Stimulated activated naive CD8-positive, alpha-beta T cell treated with anti-CD3 and anti-CD28 coated beads, Interleukin-15, Interleukin-2, amounts not matched to agents 100 ng/mL and 50 ng/mL, for 24 hours (primary cell): ENCODE results near the gene ITSN1.

Experiments
- H3K27ac Mint-ChIP-seq: one replicate; pipeline ENCODE4 v1.8.0; 2021; ENCODE audit warnings: mild to moderate bottlenecking, mixed read lengths
- H3K27me3 Mint-ChIP-seq: one replicate; pipeline ENCODE4 v1.8.0; 2021; ENCODE audit warnings: mixed read lengths
- H3K36me3 Mint-ChIP-seq: one replicate; pipeline ENCODE4 v1.8.0; 2021; ENCODE audit warnings: low read depth, mixed read lengths
- H3K4me1 Mint-ChIP-seq: one replicate; pipeline ENCODE4 v1.8.0; 2021; ENCODE audit warnings: low read depth, mixed read lengths
- H3K4me3 Mint-ChIP-seq: one replicate; pipeline ENCODE4 v1.8.0; 2021; ENCODE audit warnings: mild to moderate bottlenecking, mixed read lengths
- H3K9me3 Mint-ChIP-seq: one replicate; pipeline ENCODE4 v1.8.0; 2021; ENCODE audit warnings: mixed read lengths

Gene ITSN1

GRCh38 chr21:33751533-33751932 lies 109.2 kb downstream of the ITSN1 start:
- H3K9me3 Mint-ChIP-seq, result peaks cover 11% of the 10 kb centered on the region
- no peaks in the 10 kb centered on the region for H3K4me1 Mint-ChIP-seq
- no peak overlapping the region for H3K4me3 Mint-ChIP-seq
- H3K36me3 Mint-ChIP-seq, result peaks cover 1% of the 10 kb centered on the region
- H3K27ac Mint-ChIP-seq, result no peak overlapping the region
- H3K27me3 Mint-ChIP-seq, result no peaks in the 10 kb centered on the region

- Mint-ChIP-seq H3K9me3 (peaks cover 5% of the 10 kb centered on the region), H3K4me1 (no peaks in the 10 kb centered on the region), H3K27me3 (no peaks in the 10 kb centered on the region), H3K36me3 (no peaks in the 10 kb centered on the region), H3K27ac (no peak overlapping the region), H3K4me3 (no peak overlapping the region)
Measured at GRCh38 chr21:33752260-33752659, 110.0 kb downstream of the ITSN1 start.

GRCh38 chr21:33753886-33754285 lies 111.6 kb downstream of the ITSN1 start:
- H3K4me3 Mint-ChIP-seq, result no peak overlapping the region
- H3K27ac Mint-ChIP-seq, result no peak overlapping the region
- no peaks in the 10 kb centered on the region for H3K27me3 Mint-ChIP-seq
- H3K36me3 Mint-ChIP-seq, result no peaks in the 10 kb centered on the region
- no peaks in the 10 kb centered on the region for H3K9me3 Mint-ChIP-seq
- H3K4me1 Mint-ChIP-seq, result no peaks in the 10 kb centered on the region

GRCh38 chr21:33754481-33754880 lies 112.2 kb downstream of the ITSN1 start:
- no peaks in the 10 kb centered on the region for H3K27me3 Mint-ChIP-seq
- H3K36me3 Mint-ChIP-seq, result no peaks in the 10 kb centered on the region
- no peak overlapping the region for H3K4me3 Mint-ChIP-seq
- H3K4me1 Mint-ChIP-seq, result no peaks in the 10 kb centered on the region
- H3K27ac Mint-ChIP-seq, result no peak overlapping the region
- H3K9me3 Mint-ChIP-seq, result no peaks in the 10 kb centered on the region

- no peaks in the 10 kb centered on the region for H3K36me3 Mint-ChIP-seq
- H3K27ac Mint-ChIP-seq, result no peak overlapping the region
- no peaks in the 10 kb centered on the region for H3K9me3 Mint-ChIP-seq
- no peaks in the 10 kb centered on the region for H3K4me1 Mint-ChIP-seq
- no peaks in the 10 kb centered on the region for H3K27me3 Mint-ChIP-seq
- H3K4me3 Mint-ChIP-seq, result no peak overlapping the region
Measured at GRCh38 chr21:33755354-33755753, 113.1 kb downstream of the ITSN1 start.

GRCh38 chr21:33760641-33761440 lies 118.5 kb downstream of the ITSN1 start:
- Mint-ChIP-seq H3K36me3 (no peaks in the 10 kb centered on the region), H3K27ac (no peak overlapping the region), H3K4me1 (no peaks in the 10 kb centered on the region), H3K9me3 (no peaks in the 10 kb centered on the region), H3K4me3 (no peak overlapping the region), H3K27me3 (no peaks in the 10 kb centered on the region)

GRCh38 chr21:33761441-33762036 lies 119.2 kb downstream of the ITSN1 start:
- no peaks in the 10 kb centered on the region for H3K27me3 Mint-ChIP-seq
- no peaks in the 10 kb centered on the region for H3K4me1 Mint-ChIP-seq
- no peaks in the 10 kb centered on the region for H3K36me3 Mint-ChIP-seq
- H3K4me3 Mint-ChIP-seq, result no peak overlapping the region
- H3K9me3 Mint-ChIP-seq, result no peaks in the 10 kb centered on the region
- no peak overlapping the region for H3K27ac Mint-ChIP-seq

- H3K36me3 Mint-ChIP-seq, result no peaks in the 10 kb centered on the region
- no peak overlapping the region for H3K4me3 Mint-ChIP-seq
Measured at GRCh38 chr21:33762803-33763581, 120.7 kb downstream of the ITSN1 start.

GRCh38 chr21:33763582-33763899 lies 121.2 kb downstream of the ITSN1 start:
- H3K27ac Mint-ChIP-seq, result no peak overlapping the region
- H3K9me3 Mint-ChIP-seq, result no peaks in the 10 kb centered on the region
- H3K4me3 Mint-ChIP-seq, result no peak overlapping the region
- no peaks in the 10 kb centered on the region for H3K4me1 Mint-ChIP-seq
- no peaks in the 10 kb centered on the region for H3K36me3 Mint-ChIP-seq
- H3K27me3 Mint-ChIP-seq, result no peaks in the 10 kb centered on the region

More at GRCh38 chr21:33762803-33763581, 120.7 kb downstream of the ITSN1 start:
- Mint-ChIP-seq H3K27me3 (no peaks in the 10 kb centered on the region), H3K4me1 (no peaks in the 10 kb centered on the region), H3K27ac (no peak overlapping the region), H3K9me3 (no peaks in the 10 kb centered on the region)

- Mint-ChIP-seq H3K9me3 (no peaks in the 10 kb centered on the region), H3K27me3 (no peaks in the 10 kb centered on the region), H3K4me1 (no peaks in the 10 kb centered on the region), H3K36me3 (no peaks in the 10 kb centered on the region), H3K27ac (no peak overlapping the region), H3K4me3 (no peak overlapping the region)
Measured at GRCh38 chr21:33767236-33767635, 124.9 kb downstream of the ITSN1 start.

GRCh38 chr21:33767960-33768359 lies 125.7 kb downstream of the ITSN1 start:
- Mint-ChIP-seq H3K36me3 (no peaks in the 10 kb centered on the region), H3K27ac (no peak overlapping the region), H3K4me3 (no peak overlapping the region), H3K4me1 (no peaks in the 10 kb centered on the region), H3K9me3 (no peaks in the 10 kb centered on the region), H3K27me3 (no peaks in the 10 kb centered on the region)

- Mint-ChIP-seq H3K27me3 (no peaks in the 10 kb centered on the region), H3K4me3 (no peak overlapping the region), H3K27ac (no peak overlapping the region), H3K9me3 (no peaks in the 10 kb centered on the region), H3K4me1 (no peaks in the 10 kb centered on the region), H3K36me3 (no peaks in the 10 kb centered on the region)
Measured at GRCh38 chr21:33769057-33769456, 126.8 kb downstream of the ITSN1 start.

- Mint-ChIP-seq H3K27ac (no peak overlapping the region), H3K36me3 (no peaks in the 10 kb centered on the region), H3K4me3 (no peak overlapping the region), H3K27me3 (no peaks in the 10 kb centered on the region), H3K4me1 (no peaks in the 10 kb centered on the region), H3K9me3 (no peaks in the 10 kb centered on the region)
Measured at GRCh38 chr21:33770542-33770941, 128.2 kb downstream of the ITSN1 start.

GRCh38 chr21:33771976-33772375 lies 129.7 kb downstream of the ITSN1 start:
- Mint-ChIP-seq H3K4me1 (no peaks in the 10 kb centered on the region), H3K4me3 (no peak overlapping the region), H3K27me3 (no peaks in the 10 kb centered on the region), H3K9me3 (no peaks in the 10 kb centered on the region), H3K27ac (no peak overlapping the region), H3K36me3 (no peaks in the 10 kb centered on the region)

GRCh38 chr21:33774551-33774950 lies 132.2 kb downstream of the ITSN1 start:
- H3K27ac Mint-ChIP-seq, result no peak overlapping the region
- H3K4me1 Mint-ChIP-seq, result no peaks in the 10 kb centered on the region
- no peak overlapping the region for H3K4me3 Mint-ChIP-seq

More at GRCh38 chr21:33774551-33774950, 132.2 kb downstream of the ITSN1 start:
- H3K36me3 Mint-ChIP-seq, result peaks cover 9% of the 10 kb centered on the region
- peaks cover 9% of the 10 kb centered on the region for H3K9me3 Mint-ChIP-seq
- H3K27me3 Mint-ChIP-seq, result no peaks in the 10 kb centered on the region
